Smooth muscle cell (in vitro differentiated cells): ENCODE data around the gene CREG2. TPM values are rescaled to one million over a fixed set of nuclear protein-coding genes. Genes with fewer than 3 reads are reported as not detected.

Source experiments
- DNase-seq: peaks from one replicate; lab custom pipeline; 2025; ENCODE audit not compliant: unreplicated experiment; lab: John Stamatoyannopoulos, UW
- H2AFZ ChIP-seq: fragments of 200-600 bp; sonication (generic); 2 replicates; pipeline ENCODE4 v1.6.0; 2016; ENCODE audit warnings: antibody characterized with exemption, low read depth, mild to moderate bottlenecking
- H3F3A ChIP-seq: fragments of 200-600 bp; sonication (generic); 2 replicates; pipeline ENCODE4 v1.6.0; 2017; ENCODE audit warnings: antibody characterized with exemption, low read depth
- H3K27ac ChIP-seq: fragments of 200-600 bp; sonication (generic); 2 replicates; pipeline ENCODE4 v1.5.1; 2016; ENCODE audit warnings: low read depth, mild to moderate bottlenecking
- H3K27me3 ChIP-seq: fragments of 200-600 bp; sonication (generic); 2 replicates; pipeline ENCODE4 v1.6.1; 2016; ENCODE audit warnings: low read depth, mild to moderate bottlenecking
- H3K36me3 ChIP-seq: fragments of 200-600 bp; sonication (generic); 2 replicates; pipeline ENCODE4 v1.5.1; 2016; ENCODE audit warnings: low read depth
- H3K4me1 ChIP-seq: fragments of 200-600 bp; sonication (generic); 2 replicates; pipeline ENCODE4 v1.5.1; 2016; ENCODE audit warnings: low read depth
- H3K4me2 ChIP-seq: fragments of 200-600 bp; sonication (generic); 2 replicates; pipeline ENCODE4 v1.6.0; 2016; ENCODE audit warnings: mild to moderate bottlenecking
- H3K4me3 ChIP-seq: fragments of 200-600 bp; sonication (generic); 2 replicates; pipeline ENCODE4 v1.5.1; 2016; ENCODE audit warnings: mild to moderate bottlenecking
- H3K79me2 ChIP-seq: fragments of 200-600 bp; sonication (generic); 2 replicates; pipeline ENCODE4 v1.6.0; 2016; ENCODE audit warnings: low read depth, mild to moderate bottlenecking
- H3K9ac ChIP-seq: fragments of 200-600 bp; sonication (generic); 2 replicates; pipeline ENCODE4 v1.6.0; 2016; ENCODE audit warnings: low read depth
- H3K9me3 ChIP-seq: fragments of 200-600 bp; sonication (generic); replicated peaks from 2 replicates; pipeline ENCODE4 v1.5.1; 2016; ENCODE audit warnings: low read depth
- H4K20me1 ChIP-seq: fragments of 200-600 bp; sonication (generic); 2 replicates; pipeline ENCODE4 v1.6.0; 2016; ENCODE audit warnings: low read depth
- WGBS: methylation state at CpG from one replicate; pipeline ENCODE4 v1.1.7; 2016; ENCODE audit warnings: low lambda C conversion rate; 5-methylcytosine and 5-hydroxymethylcytosine counted together
- polyA plus RNA-seq: library from polyadenylated mRNA; unstranded; fragments of >200 nt; fragmentation: Nextera tagmentation; extraction: Ambion mirVana; gene quantifications from 2 replicates; pipeline ENCODE4 v1.2.1, GENCODE V29; 2016
- total RNA-seq: library from RNA; depleted of rRNA; stranded (reverse); fragments of >200 nt; gene quantifications from 2 replicates; pipeline ENCODE4 v1.2.3, GENCODE V29; 2014
- TF ChIP-seq, protein P1 (sequence below): fragments of 200-600 bp; sonication (generic); IDR thresholded peaks from 2 replicates; pipeline ENCODE4 v1.5.1; 2017; ENCODE audit warnings: borderline replicate concordance, mild to moderate bottlenecking, antibody characterized with exemption; ENCODE audit not compliant: insufficient read depth, poor library complexity, severe bottlenecking

CREG2 gene
- total and polyA plus RNA-seq, 2 experiments from 2014 or later, result 0.62 to 1.2 TPM

- H3K4me3 ChIP-seq, result no peak overlapping the region
- 87% methylated on average over 3 of the region's 3 CpGs for WGBS
- H2AFZ ChIP-seq, result no peak overlapping the region
- H3K36me3 ChIP-seq, result no peaks in the 10 kb centered on the region
- DNase-seq, result no peak
- TF ChIP-seq, protein P1, sequence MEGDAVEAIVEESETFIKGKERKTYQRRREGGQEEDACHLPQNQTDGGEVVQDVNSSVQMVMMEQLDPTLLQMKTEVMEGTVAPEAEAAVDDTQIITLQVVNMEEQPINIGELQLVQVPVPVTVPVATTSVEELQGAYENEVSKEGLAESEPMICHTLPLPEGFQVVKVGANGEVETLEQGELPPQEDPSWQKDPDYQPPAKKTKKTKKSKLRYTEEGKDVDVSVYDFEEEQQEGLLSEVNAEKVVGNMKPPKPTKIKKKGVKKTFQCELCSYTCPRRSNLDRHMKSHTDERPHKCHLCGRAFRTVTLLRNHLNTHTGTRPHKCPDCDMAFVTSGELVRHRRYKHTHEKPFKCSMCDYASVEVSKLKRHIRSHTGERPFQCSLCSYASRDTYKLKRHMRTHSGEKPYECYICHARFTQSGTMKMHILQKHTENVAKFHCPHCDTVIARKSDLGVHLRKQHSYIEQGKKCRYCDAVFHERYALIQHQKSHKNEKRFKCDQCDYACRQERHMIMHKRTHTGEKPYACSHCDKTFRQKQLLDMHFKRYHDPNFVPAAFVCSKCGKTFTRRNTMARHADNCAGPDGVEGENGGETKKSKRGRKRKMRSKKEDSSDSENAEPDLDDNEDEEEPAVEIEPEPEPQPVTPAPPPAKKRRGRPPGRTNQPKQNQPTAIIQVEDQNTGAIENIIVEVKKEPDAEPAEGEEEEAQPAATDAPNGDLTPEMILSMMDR, result no peak
- H3K4me2 ChIP-seq, result no peak overlapping the region
- H3K79me2 ChIP-seq, result no peaks in the 10 kb centered on the region
- no peaks in the 10 kb centered on the region for H3K27me3 ChIP-seq
- no peaks in the 10 kb centered on the region for H3K9me3 ChIP-seq
- H3K4me1 ChIP-seq, result no peaks in the 10 kb centered on the region
- H3K9ac ChIP-seq, result no peak overlapping the region
- H4K20me1 ChIP-seq, result no peaks in the 10 kb centered on the region
- no peaks in the 10 kb centered on the region for H3F3A ChIP-seq
- H3K27ac ChIP-seq, result no peak overlapping the region
Observed at GRCh38 chr2:101415884-101416283, 28.6 kb upstream of the CREG2 start.

DNA sequence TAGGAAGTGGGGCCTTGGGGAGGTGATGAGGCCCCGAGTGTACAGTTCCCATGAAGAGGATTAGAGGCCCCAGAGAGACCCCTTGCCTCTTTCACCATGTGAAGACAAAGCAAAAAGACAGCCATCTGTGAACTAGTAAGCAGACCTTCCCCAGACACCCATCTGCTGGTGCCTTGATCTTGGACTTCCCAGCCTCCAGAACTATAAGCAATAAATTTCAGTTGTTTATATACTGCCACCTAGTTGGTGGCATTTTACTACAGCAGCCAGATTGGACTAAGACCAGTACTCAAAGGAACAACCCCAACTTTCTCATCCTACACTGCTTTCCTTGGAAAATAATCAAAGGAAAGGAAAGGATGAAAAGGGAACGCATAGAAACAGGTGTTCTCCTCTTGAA is 27.9 kb upstream of the CREG2 start:
- 100% methylated on average over 2 of the region's 2 CpGs for WGBS

DNA sequence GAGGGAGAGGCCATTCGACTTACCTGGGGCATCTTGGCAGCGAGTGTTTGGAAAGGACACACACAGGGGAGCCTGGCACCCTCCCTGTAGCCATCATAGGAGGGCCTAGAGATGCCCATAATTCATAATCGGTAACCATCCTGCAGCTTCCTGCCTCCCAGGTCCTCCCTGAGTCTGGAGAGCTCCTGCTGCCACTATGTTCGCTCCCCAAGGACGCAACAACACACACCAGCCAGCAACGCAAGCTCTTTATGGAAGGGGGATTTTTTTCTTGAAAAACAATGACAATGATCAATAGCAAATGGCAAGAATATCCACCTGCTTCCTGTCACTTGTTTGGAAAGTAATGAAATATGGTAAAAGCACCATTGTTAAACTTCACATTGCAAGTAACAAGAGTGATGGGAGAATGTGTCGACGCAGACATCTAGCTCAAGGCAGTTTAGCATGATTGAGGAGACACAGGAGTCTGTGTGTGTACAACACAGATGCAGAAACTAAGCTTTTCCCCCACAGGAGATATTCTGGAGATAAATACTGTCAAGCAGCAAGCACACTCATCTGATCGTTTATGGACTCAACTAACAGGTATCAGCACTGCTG is 24.9 kb upstream of the CREG2 start:
- TF ChIP-seq, protein P1, result no peak
- H3K9me3 ChIP-seq, result no peaks in the 10 kb centered on the region
- H3K4me1 ChIP-seq, result no peaks in the 10 kb centered on the region
- no peaks in the 10 kb centered on the region for H3K79me2 ChIP-seq
- H3K4me2 ChIP-seq, result no peak overlapping the region
- no peaks in the 10 kb centered on the region for H3K27me3 ChIP-seq
- no peaks in the 10 kb centered on the region for H3K36me3 ChIP-seq
- H3K9ac ChIP-seq, result peak overlapping the region; percentile 68
- WGBS, result 88% methylated on average over 9 of the region's 9 CpGs
- no peak for DNase-seq
- H4K20me1 ChIP-seq, result no peaks in the 10 kb centered on the region
- no peak overlapping the region for H3K4me3 ChIP-seq
- no peaks in the 10 kb centered on the region for H3F3A ChIP-seq
- peak overlapping the region; percentile 92 for H3K27ac ChIP-seq
- H2AFZ ChIP-seq, result no peak overlapping the region

More for the DNA sequence above, 27.9 kb upstream of the CREG2 start:
- Histone ChIP-seq H3K4me3 (no peak overlapping the region), H3F3A (no peaks in the 10 kb centered on the region), H3K27me3 (no peaks in the 10 kb centered on the region), H3K27ac (no peak overlapping the region), H3K9ac (no peak overlapping the region), H4K20me1 (no peaks in the 10 kb centered on the region), H2AFZ (no peak overlapping the region), H3K9me3 (no peaks in the 10 kb centered on the region), H3K36me3 (no peaks in the 10 kb centered on the region), H3K4me2 (no peak overlapping the region), H3K4me1 (no peaks in the 10 kb centered on the region), H3K79me2 (no peaks in the 10 kb centered on the region)
- no peak for DNase-seq
- TF ChIP-seq, protein P1, result no peak

DNA sequence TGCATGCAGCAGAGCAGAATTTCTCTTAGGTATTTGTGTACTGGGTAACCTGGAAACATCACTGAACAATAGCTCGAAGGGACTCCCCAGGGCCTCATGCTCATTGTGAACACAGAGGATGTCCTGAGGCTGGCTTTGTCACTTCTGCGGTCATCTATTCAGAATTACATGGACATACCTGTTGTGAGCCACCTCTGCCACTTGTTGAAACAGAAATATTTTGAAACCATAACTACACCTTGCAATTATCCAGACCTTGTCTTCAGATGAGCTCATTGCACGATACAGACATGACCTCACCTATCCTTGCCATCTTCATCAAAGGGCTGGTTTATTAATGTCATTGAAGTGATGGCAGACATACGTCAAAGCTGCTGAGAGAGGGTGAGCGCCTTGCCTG is 23.4 kb upstream of the CREG2 start:
- peak overlapping the region; percentile 82 for H3K9ac ChIP-seq
- no peaks in the 10 kb centered on the region for H3K79me2 ChIP-seq
- H4K20me1 ChIP-seq, result no peaks in the 10 kb centered on the region
- no peak for DNase-seq
- H2AFZ ChIP-seq, result no peak overlapping the region
- H3F3A ChIP-seq, result no peaks in the 10 kb centered on the region
- H3K4me1 ChIP-seq, result no peaks in the 10 kb centered on the region
- H3K36me3 ChIP-seq, result no peaks in the 10 kb centered on the region
- no peaks in the 10 kb centered on the region for H3K27me3 ChIP-seq
- TF ChIP-seq, protein P1, result no peak
- H3K9me3 ChIP-seq, result no peaks in the 10 kb centered on the region
- H3K27ac ChIP-seq, result peak overlapping the region; percentile 92
- no peak overlapping the region for H3K4me3 ChIP-seq
- no peak overlapping the region for H3K4me2 ChIP-seq
- 67% methylated on average over 5 of the region's 5 CpGs for WGBS
